CD4-positive, alpha-beta T cell treated with Interleukin-1 beta for 1 hour (primary cell): ENCODE data around the gene GPR31.

Experiments used
- DNase-seq, 2 donors: peaks; one replicate each; pipeline ENCODE4 v3.0.0-alpha.2; 2020 to 2022

The GPR31 gene

GRCh38 chr6:167137081-167137480, 20.7 kb downstream of the GPR31 start:
- DNase-seq = no peak

GRCh38 chr6:167136376-167136775, 21.4 kb downstream of the GPR31 start:
- no peak for DNase-seq

- no peak for DNase-seq
Measured at GRCh38 chr6:167134448-167135328, 23.1 kb downstream of the GPR31 start.

- no peak for DNase-seq
Measured at GRCh38 chr6:167130712-167131684, 26.8 kb downstream of the GPR31 start.

GRCh38 chr6:167130008-167130677, 27.6 kb downstream of the GPR31 start:
- DNase-seq = no peak

- no peak for DNase-seq
Measured at GRCh38 chr6:167129562-167129961, 28.2 kb downstream of the GPR31 start.

- no peak for DNase-seq
Measured at GRCh38 chr6:167129159-167129558, 28.6 kb downstream of the GPR31 start.

- no peak for DNase-seq
Measured at GRCh38 chr6:167127785-167128531, 29.8 kb downstream of the GPR31 start.

GRCh38 chr6:167125855-167126349, 31.9 kb downstream of the GPR31 start:
- no peak for DNase-seq

- no peak for DNase-seq
Measured at GRCh38 chr6:167125410-167125809, 32.4 kb downstream of the GPR31 start.

GRCh38 chr6:167124753-167125152, 33.0 kb downstream of the GPR31 start:
- DNase-seq = no peak

- DNase-seq = no peak
Measured at GRCh38 chr6:167122827-167123657, 34.7 kb downstream of the GPR31 start, which contains the start of gene CCR6. Gene CCR6 (plus strand): TSS chr6:167123096. CDS start chr6:167136135, 13,039 bp downstream.

- DNase-seq = peak in 1 of 2 donors; percentile 37
Measured at GRCh38 chr6:167122041-167122826, 35.5 kb downstream of the GPR31 start.

- peak in 1 of 2 donors; percentile 39 for DNase-seq
Measured at GRCh38 chr6:167121335-167121841, 36.4 kb downstream of the GPR31 start.

GRCh38 chr6:167120583-167120903, 37.2 kb downstream of the GPR31 start:
- no peak for DNase-seq

- peak; percentile 65 to 67 for DNase-seq
Measured at GRCh38 chr6:167119670-167120582, 37.9 kb downstream of the GPR31 start.

GRCh38 chr6:167118839-167119238, 38.9 kb downstream of the GPR31 start:
- peak in 1 of 2 donors; percentile 35 for DNase-seq

- no peak for DNase-seq
Measured at GRCh38 chr6:167118006-167118405, 39.8 kb downstream of the GPR31 start.

- DNase-seq = no peak
Measured at GRCh38 chr6:167116838-167117228, 40.9 kb downstream of the GPR31 start.
